HT1080 (cell line): ENCODE data around the gene FITM1. TPM values are rescaled to one million over a fixed set of nuclear protein-coding genes. Genes with fewer than 3 reads are reported as not detected.

ENCODE experiments used
- DNase-seq: peaks from one replicate; pipeline ENCODE4 v3.0.0-alpha.2; 2015; ENCODE audit warnings: low read depth
- total RNA-seq: library from RNA; depleted of rRNA; stranded (reverse); fragments of >200 nt; shearing (Covaris generic); gene quantifications from 2 replicates; pipeline ENCODE4 v1.2.3, GENCODE V29; 2014

Gene FITM1
- total RNA-seq, 1 experiment from 2014 or later: not detected

- DNase-seq: no peak
Measured at GRCh38 chr14:24116128-24116814, 14.2 kb upstream of the FITM1 start.

- no peak for DNase-seq
Measured at GRCh38 chr14:24117179-24117578, 13.3 kb upstream of the FITM1 start.

DNA sequence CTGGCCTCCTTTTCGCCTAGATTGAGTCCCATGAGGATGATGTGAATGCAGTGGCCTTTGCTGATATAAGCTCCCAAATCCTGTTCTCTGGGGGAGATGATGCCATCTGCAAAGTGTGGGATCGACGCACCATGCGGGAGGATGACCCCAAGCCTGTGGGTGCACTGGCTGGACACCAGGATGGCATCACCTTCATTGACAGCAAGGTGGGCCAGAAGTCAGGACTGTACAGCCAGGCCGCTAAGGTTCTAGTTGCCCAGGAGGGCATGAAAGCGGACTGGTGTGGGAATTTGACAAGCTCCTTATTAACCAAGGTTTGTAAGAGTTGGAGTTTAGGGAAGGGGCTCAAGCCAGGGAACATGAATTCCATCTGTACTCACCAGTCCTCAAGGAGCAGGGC is 10.8 kb upstream of the FITM1 start:
- DNase-seq: no peak

DNA sequence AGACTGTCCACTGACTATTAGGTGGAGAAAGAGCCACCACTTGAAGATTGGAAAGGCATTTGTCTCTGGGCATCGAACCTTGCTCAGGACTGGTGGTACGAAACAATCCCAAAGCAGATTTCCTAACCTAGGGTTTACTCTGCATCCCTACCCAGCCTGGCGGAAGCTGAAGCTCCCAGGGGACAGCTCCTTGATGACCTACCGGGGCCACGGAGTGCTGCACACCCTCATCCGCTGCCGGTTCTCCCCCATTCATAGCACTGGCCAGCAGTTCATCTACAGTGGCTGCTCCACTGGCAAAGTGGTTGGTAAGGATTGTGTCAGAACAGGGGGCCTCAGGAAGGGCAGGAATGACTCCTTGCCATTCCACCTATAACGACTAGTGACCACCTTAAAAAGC is 9.2 kb upstream of the FITM1 start:
- no peak for DNase-seq

DNA sequence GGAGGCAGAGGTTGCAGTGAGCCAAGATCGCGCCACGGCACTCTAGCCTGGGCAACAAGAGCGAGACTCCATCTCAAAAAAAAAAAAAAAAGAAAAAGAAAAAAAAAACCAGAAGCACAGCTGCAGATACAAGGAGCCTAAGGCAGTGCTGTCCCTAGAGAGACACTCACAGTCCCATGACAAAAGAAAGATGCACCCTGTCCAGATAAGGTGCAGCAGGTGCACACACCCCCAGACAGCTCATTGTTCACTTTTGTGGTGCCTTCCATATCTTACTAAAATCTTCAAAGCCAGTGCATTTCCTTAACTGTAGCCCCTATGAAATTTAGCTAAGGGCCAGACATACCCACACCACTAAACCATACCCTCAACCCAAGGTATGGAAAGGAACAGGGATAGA is 8.0 kb upstream of the FITM1 start:
- no peak for DNase-seq

GRCh38 chr14:24122898-24123297 is 7.6 kb upstream of the FITM1 start:
- no peak for DNase-seq

DNA sequence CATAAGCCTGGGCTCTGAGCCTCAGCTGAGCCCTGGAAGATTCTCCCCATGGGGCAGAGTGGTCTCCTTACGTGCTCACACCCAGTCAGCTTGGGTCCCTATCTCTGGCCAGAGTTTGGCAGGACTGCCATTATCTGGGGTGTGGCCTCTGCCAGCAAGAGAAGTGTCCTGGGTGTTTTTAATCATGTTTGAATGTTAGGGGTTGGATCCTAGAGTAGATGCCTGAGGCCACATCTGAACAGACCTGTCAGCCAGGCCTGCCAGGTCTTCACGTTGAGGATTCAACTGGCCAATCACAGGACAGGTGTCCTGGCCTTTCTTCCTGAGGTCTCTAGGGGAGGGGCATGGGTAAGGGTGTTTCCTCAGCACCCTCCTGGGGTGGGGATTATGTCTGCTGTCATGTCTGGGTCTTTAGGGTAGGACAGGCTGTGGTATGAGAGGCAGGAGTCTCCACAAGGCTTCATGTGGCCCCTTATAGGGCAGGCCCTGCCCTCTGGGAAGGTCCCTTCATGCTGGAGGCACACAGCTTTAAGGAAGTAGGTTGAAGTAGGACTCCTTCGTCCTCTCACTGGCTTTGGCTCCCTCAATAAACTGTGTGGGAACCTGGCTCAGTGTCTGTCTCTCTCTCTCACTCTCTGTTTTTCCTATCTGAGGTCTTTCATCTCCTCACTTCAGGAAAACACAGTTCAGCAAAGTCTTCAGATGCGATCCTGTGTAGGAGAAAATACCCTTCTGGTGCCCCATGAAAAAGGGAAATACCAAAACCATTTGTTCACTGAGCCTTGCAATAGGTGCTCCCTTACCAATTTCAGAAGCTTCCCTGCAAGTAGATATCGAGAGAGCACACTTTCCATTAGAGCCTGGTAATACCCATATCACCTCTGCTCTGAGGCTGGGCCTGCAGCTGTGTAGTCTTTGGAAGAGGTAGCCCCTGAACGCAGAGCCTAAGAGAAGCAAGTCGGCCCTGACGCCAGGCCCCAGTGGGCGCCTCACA is 6.7 kb upstream of the FITM1 start:
- no peak for DNase-seq

DNA sequence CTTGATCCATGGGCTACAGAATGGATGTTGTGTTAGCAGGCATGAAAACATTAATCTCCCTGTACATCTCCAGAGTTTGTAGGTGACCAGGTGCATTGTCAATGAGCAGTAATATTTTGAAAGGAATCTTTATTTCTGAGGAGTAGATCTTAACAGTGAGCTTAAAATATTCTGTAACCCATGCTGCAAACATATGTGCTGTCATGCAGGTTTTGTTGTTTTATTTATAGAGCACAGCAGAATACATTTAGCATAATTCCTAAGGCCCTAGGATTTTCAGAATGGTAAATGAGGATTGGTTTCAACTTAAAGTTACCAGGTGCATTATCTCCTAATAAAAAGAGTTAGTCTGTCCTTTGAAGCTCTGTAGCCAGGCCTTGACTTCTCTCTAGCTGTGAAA is 3.5 kb upstream of the FITM1 start:
- DNase-seq: no peak

DNA sequence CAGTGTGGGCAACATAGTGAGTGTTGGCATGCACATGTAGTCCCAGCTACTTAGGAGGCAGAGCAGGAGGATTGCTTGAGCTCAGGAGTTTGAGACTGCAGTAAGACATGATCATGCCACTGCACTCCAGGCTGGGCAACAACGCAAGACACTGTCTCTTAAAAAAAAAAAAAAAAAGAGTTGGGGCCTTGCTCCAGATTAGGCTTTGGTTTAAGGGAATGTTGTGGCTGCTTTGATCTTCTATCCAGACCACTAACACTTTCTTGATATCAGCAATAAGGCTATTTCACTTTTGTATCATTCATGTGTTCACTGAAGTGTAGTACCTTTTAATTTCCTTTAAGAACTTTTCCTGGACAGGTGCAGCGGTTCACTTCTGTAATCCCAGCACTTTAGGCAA is 2.8 kb upstream of the FITM1 start:
- no peak for DNase-seq

DNA sequence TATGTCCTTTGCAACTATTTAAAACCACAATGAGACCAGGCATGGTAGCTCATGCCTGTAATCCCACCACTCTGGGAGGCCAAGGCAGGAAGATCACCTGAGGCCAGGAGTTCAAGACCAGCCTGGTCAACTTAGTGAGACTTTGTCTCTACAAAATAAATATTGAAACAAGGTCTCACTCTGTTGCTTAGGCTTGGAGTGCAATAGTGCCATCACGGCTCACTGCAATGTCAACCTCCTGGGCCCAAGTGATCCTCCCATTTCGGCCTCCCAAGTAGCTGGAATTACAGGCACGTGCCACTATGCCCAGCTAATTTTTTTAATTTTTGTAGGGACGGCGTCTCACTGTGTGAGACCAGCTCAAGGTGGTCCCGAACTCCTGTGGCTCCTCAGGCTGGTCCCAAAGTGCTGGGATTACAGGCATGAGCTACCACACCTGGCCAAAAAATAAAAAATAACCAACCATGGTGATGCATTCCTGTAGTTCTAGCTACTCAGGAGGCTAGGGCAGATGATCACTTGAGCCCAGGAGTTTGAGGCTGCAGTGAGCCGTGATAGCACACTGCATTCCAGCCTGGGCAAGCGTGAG is 955 bp upstream of the FITM1 start:
- no peak for DNase-seq

DNA sequence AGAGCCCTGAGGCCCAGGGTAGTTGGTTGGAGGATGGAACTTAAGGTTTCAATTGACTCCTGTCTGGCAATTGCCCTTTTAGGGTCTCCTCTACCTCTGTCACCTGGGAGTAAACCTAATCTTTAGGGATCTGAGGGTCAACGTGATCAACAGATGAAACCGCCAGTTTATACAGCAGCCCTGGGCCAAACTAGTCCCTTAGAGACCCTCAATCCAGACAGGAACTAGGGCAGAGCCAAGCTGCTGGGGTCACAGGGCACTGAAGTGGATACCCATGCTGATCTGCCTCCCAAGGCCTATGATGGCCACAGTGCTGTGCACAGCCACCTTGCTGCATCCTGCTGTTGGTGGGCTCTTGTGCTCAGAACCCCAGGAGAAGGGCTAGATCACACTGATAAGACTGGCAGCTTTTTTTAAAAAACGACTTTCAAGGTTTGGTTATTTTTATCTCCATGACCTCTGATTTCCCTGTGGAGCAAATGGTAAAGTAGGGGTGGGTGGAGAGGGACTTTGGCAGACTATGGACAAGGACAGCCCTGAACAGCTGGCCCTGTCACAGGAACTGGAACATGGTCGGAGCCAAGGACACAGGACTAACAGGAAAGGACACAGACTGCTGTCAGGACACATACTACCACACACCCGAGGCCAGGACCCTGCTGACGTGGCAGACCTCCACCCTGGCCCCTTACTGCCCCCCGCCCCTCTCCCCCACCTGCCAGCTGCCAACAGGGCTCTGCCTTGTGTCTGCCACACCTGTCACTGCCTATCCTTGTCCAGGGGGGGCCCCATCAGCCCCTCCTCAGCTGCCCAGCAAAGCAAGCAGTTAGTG is 474 bp downstream of the FITM1 start:
- no peak for DNase-seq

DNA sequence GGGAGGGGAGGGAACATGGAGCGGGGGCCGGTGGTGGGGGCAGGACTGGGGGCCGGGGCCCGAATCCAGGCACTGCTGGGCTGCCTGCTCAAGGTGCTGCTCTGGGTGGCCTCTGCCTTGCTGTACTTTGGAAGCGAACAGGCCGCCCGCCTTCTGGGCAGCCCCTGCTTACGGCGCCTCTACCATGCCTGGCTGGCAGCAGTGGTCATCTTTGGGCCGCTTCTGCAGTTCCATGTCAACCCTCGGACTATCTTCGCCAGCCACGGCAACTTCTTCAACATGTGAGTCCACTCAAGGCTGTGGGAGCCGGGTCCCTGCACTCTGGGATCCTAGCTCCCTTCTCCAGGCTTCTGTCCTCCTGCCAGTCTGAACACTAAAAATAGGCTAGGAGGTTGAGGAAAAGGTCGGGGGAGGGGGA is 1.1 kb downstream of the FITM1 start:
- no peak for DNase-seq

GRCh38 chr14:24132061-24132685 is 1.7 kb downstream of the FITM1 start:
- no peak for DNase-seq

- no peak for DNase-seq
Measured at GRCh38 chr14:24132976-24133375, 2.5 kb downstream of the FITM1 start.

DNA sequence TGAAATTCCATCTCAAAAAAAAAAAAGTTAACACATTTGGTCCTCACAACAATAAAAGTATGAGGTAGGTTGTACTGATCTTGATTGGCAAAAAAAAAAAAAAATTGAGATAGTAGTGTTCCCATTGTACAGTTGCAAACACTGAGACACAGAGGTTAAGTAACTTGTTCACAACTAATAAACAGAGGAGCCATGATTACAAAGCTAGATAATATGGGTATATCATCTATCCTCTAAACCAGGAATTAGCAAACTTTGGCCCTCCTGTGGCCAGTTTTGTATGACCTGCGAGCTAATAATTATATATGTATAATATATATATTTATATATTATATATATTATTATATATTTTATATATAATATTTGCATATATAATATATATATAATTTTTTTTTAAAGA is 3.3 kb downstream of the FITM1 start:
- DNase-seq: no peak

GRCh38 chr14:24135584-24135833 is 5.0 kb downstream of the FITM1 start:
- no peak for DNase-seq

GRCh38 chr14:24135834-24136683 is 5.6 kb downstream of the FITM1 start, which contains the start of gene PSME1:
PSME1 (plus strand) TSS chr14:24136194; CDS start chr14:24136263, 69 bp downstream.
- DNase-seq: peak; percentile 77

- DNase-seq: no peak
Measured at GRCh38 chr14:24136684-24137528, 6.4 kb downstream of the FITM1 start.
